ENCODE results near the gene TBXA2R. TPM values are rescaled to one million over a fixed set of nuclear protein-coding genes. Genes with fewer than 3 reads are reported as not detected.

The TBXA2R gene
- total and polyA plus RNA-seq, 2 of the 4 experiments (the other 2 are of a cell fraction) = 0.36 to 2.3 TPM

- TF ChIP-seq SMC3 (IDR thresholded peaks at IDR 0.05; ENCODE audit: low read depth, low read length) (no peak), POLR2A (IDR thresholded peaks at IDR 0.05; ENCODE audit: low read depth, low read length) (no peak)
These were observed 52.2 kb downstream of the TBXA2R start (continued) for GRCh38 chr19:3554254-3555083.

GRCh38 chr19:3551792-3552095, 54.9 kb downstream of the TBXA2R start:
- WGBS, 2 experiments (ENCODE audit: extremely low coverage in 2 of 2, insufficient read length in 1 of 2) = 87% methylated on average over 7 of the region's 9 CpGs; no CpG with 5 or more reads in 1 of the 2 experiments
- dilution Hi-C loops (cut with HindIII; ENCODE audit: low sequenced_read_pairs, unreplicated experiment) = no loop called here
- H3K4me3 ChIP-seq (ENCODE audit: insufficient read depth, low read depth, low read length) = no peak overlapping the region

More at GRCh38 chr19:3551792-3552095, 54.9 kb downstream of the TBXA2R start:
- Histone ChIP-seq H3K9me1 (ENCODE audit: insufficient read depth, low read length) (0 out of 2 replicates have a peak, but pooled peaks cover 4% of the 10 kb centered on the region), H3K79me1 (ENCODE audit: low read depth in 1 of 2, low read length in 2 of 2) (peaks cover 30 to 58% of the 10 kb centered on the region in 2 experiments), H2BK120ac (ENCODE audit: low read depth, low read length) (no peak overlapping the region), H3K18ac (ENCODE audit: low read depth, low read length) (no peak overlapping the region), H4K5ac (ENCODE audit: low read depth, low read length) (no peak overlapping the region), H2BK20ac (ENCODE audit: low read depth, low read length) (no peak overlapping the region), H2BK15ac (ENCODE audit: low read depth, low read length) (no peak overlapping the region), H4K8ac (ENCODE audit: low read depth in 2 of 2, low read length in 2 of 2) (no peak overlapping the region), H2AK9ac (replicated peaks; ENCODE audit: low read depth, low read length, poor library complexity) (no peak overlapping the region), H3K23ac (ENCODE audit: low read depth, low read length) (no peak overlapping the region), H3K14ac (replicated peaks; ENCODE audit: low read depth, low read length) (no peak overlapping the region), H3K27me3 (ENCODE audit: control insufficient read depth, insufficient read depth, low read length) (no peaks in the 10 kb centered on the region), H3K4me2 (ENCODE audit: low read depth, low read length) (no peak overlapping the region), H2AFZ (replicated peaks; ENCODE audit: low read length, poor library complexity) (no peak overlapping the region), H4K20me1 (ENCODE audit: insufficient read depth, low read length) (peaks cover 41% of the 10 kb centered on the region), H3K4me1 (ENCODE audit: control insufficient read depth, insufficient read depth, low read length) (peaks cover 16% of the 10 kb centered on the region), H2AK5ac (ENCODE audit: low read depth, low read length) (no peak overlapping the region), H4K91ac (ENCODE audit: insufficient read depth, low read depth, low read length) (no peak overlapping the region), H3K9me3 (ENCODE audit: control insufficient read depth, insufficient read depth, low read length) (no peaks in the 10 kb centered on the region), H3K56ac (ENCODE audit: extremely low read depth, insufficient read depth, low read length) (no peak overlapping the region), H3K4ac (ENCODE audit: low read depth, low read length) (no peak overlapping the region), H3K36me3 (ENCODE audit: control insufficient read depth, insufficient read depth, low read length) (peaks cover 16% of the 10 kb centered on the region), H3K9ac (ENCODE audit: low read depth, low read length) (no peak overlapping the region), H3K27ac (ENCODE audit: insufficient read depth, low read length) (no peak overlapping the region), H2BK5ac (ENCODE audit: low read depth, low read length, poor library complexity, severe bottlenecking) (no peak overlapping the region)
- intact Hi-C loops (cut with micrococcal nuclease) (no loop called here), in situ Hi-C loops (cut with MboI; ENCODE audit: low sequenced_read_pairs) (no loop called here)
- POLR2A ChIA-PET (ENCODE audit: unreplicated experiment) = no interaction called here
- BruUV-seq (replicated peaks) = no TSS peak
- TF ChIP-seq ELK1 (IDR thresholded peaks at IDR 0.05; ENCODE audit: borderline replicate concordance, low read depth, low read length) = no peak
- TF ChIP-seq RAD21 (IDR thresholded peaks at IDR 0.05; ENCODE audit: low read length) = no peak
- no peak for TF ChIP-seq RFX5 (IDR thresholded peaks at IDR 0.05; ENCODE audit: low read depth, low read length)
- no peak for TF ChIP-seq CTCF (conservative IDR thresholded peaks at IDR 0.05; ENCODE audit: low read depth, low read length)
- no peak for TF ChIP-seq MXI1 (IDR thresholded peaks at IDR 0.05; ENCODE audit: borderline replicate concordance, low read depth, low read length)
- TF ChIP-seq MAFK (IDR thresholded peaks at IDR 0.05; ENCODE audit: low read depth, low read length) = no peak
- no peak for TF ChIP-seq FOS (IDR thresholded peaks at IDR 0.05; ENCODE audit: low read depth, low read length)
- DNase-seq = no peak
- ATAC-seq (ENCODE audit: low read depth) = no peak
- CTCF ChIA-PET = no interaction called here
